Measurements from ENCODE around the gene MVK.

MVK gene

GRCh38 chr12:109586385-109587296 lies 13.0 kb downstream of the MVK start:
- TF ChIP-seq CTCF (IDR thresholded peaks at IDR 0.05): no peak

- no peak for TF ChIP-seq CTCF (IDR thresholded peaks at IDR 0.05)
Observed at GRCh38 chr12:109587921-109588320, 14.3 kb downstream of the MVK start.

- no peak for TF ChIP-seq CTCF (IDR thresholded peaks at IDR 0.05)
Observed at GRCh38 chr12:109588461-109589239, 15.1 kb downstream of the MVK start.

GRCh38 chr12:109589240-109589590 lies 15.6 kb downstream of the MVK start:
- no peak for TF ChIP-seq CTCF (IDR thresholded peaks at IDR 0.05)

GRCh38 chr12:109589691-109590245 lies 16.2 kb downstream of the MVK start:
- TF ChIP-seq CTCF (IDR thresholded peaks at IDR 0.05): no peak

- TF ChIP-seq CTCF (IDR thresholded peaks at IDR 0.05): no peak
Observed at GRCh38 chr12:109590566-109590965, 17.0 kb downstream of the MVK start.

GRCh38 chr12:109591041-109591440 lies 17.4 kb downstream of the MVK start:
- no peak for TF ChIP-seq CTCF (IDR thresholded peaks at IDR 0.05)

Measured in LNCAP (cell line).